ENCODE measurements around the gene FABP1.

FABP1 gene

DNA sequence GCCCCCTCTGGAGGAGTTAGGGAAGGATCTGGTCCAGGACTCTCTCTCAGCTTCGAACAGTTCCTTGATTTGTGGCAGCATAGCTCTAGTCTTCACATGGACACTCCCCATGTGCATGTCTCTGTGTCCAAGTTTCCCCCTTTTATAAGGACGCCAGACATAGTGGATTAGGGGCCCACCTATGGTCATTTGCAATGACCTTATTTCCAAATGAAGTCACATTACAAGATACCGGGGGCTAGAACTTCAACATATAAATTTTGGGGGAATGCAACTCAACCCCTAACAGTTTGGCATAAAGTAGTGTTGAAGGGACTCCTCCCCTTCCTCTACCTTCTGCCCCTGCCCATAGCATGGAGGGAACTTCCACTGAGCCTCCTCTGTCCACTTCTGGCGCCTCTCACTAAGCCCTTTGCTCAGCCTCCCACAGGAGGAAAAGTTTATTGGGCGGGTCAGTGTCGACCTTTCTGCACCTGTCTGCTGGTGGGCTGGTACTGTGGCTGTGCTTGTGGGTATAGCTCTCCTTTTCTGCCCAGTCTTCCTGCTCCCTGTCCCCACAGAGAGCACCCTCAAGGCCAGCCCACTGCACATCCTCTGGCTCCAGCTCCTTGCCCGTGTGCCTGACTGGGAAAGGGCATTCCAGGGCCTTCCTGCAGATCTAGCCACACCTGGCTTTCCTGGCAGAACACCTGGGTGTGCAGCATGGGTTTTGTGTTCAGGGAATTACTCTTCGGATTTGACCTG lies 5.5 kb downstream of the FABP1 start (continued):
- TF ChIP-seq ZNF791 (tag by site-specific recombination; IDR thresholded peaks at IDR 0.05): no peak
- TF ChIP-seq REST (tag by site-specific recombination; IDR thresholded peaks at IDR 0.05): no peak
- no peak for TF ChIP-seq ZNF24 (tag by site-specific recombination; IDR thresholded peaks at IDR 0.05)
- no peak for TF ChIP-seq AEBP2 (tag by site-specific recombination; IDR thresholded peaks at IDR 0.05; ENCODE audit: borderline replicate concordance)
- TF ChIP-seq HOXD13 (CRISPR knock-in tag; IDR thresholded peaks at IDR 0.05; ENCODE audit: borderline replicate concordance): no peak
- no peak for TF ChIP-seq ZNF398 (tag by site-specific recombination; IDR thresholded peaks at IDR 0.05)
- TF ChIP-seq ZNF155 (tag by site-specific recombination; IDR thresholded peaks at IDR 0.05): no peak
- no peak for TF ChIP-seq ZNF302 (tag by site-specific recombination; IDR thresholded peaks at IDR 0.05; ENCODE audit: low read depth)

DNA sequence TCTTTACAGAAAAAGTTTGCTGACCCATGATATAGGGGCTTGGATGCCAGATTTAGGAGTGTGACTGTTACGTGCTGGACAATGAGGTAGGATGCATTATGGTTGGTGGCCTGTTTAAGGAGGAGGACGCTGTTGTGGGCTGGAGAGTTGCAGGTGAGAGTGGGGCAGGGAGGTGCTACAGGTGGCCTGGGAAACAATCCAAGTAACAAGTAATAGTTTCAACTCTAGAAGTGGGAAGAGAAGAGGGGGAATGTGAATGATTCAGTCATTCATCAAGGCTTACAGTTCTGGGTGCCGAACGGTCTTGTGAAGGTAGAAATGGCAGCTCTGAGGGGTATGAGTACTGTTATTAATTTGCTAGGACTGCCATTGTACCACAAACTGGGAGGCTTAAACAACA lies 6.2 kb downstream of the FABP1 start:
- Histone ChIP-seq H3K36me3 (ENCODE audit: control insufficient read depth in 2 of 2, insufficient read depth in 1 of 2, low read length in 2 of 2) (no peaks in the 10 kb centered on the region), H3K4me3 (ENCODE audit: low read depth, low read length) (no peak overlapping the region), H3K27ac (ENCODE audit: extremely low read depth, low read depth, low read length) (no peak overlapping the region), H3K4me1 (ENCODE audit: control insufficient read depth, insufficient read depth, low read length) (no peaks in the 10 kb centered on the region), H3K9me3 (ENCODE audit: control insufficient read depth, insufficient read depth, low read depth, low read length) (no peaks in the 10 kb centered on the region)
- ChIA-PET POLR2A (no interaction called here), CTCF (interaction anchor here (0.8 kb wide), 1 partner anchor 39 kb away, joined by 3 read pairs; no protein-coding TSS in a partner anchor)
- no peak for TF ChIP-seq ZNF623 (tag by site-specific recombination; IDR thresholded peaks at IDR 0.05)
- TF ChIP-seq ZNF555 (tag by site-specific recombination; conservative IDR thresholded peaks at IDR 0.05): no peak
- TF ChIP-seq EGR2 (tag by site-specific recombination; IDR thresholded peaks at IDR 0.05; ENCODE audit: low read depth): no peak
- no peak for TF ChIP-seq HOXD13 (CRISPR knock-in tag; IDR thresholded peaks at IDR 0.05; ENCODE audit: borderline replicate concordance)
- no peak for TF ChIP-seq AEBP2 (tag by site-specific recombination; IDR thresholded peaks at IDR 0.05; ENCODE audit: borderline replicate concordance)
- TF ChIP-seq OSR2 (tag by site-specific recombination; IDR thresholded peaks at IDR 0.05): no peak
- TF ChIP-seq ZNF48 (tag by site-specific recombination; IDR thresholded peaks at IDR 0.05): no peak
- TF ChIP-seq, protein P1, sequence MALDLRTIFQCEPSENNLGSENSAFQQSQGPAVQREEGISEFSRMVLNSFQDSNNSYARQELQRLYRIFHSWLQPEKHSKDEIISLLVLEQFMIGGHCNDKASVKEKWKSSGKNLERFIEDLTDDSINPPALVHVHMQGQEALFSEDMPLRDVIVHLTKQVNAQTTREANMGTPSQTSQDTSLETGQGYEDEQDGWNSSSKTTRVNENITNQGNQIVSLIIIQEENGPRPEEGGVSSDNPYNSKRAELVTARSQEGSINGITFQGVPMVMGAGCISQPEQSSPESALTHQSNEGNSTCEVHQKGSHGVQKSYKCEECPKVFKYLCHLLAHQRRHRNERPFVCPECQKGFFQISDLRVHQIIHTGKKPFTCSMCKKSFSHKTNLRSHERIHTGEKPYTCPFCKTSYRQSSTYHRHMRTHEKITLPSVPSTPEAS (tag by site-specific recombination; IDR thresholded peaks at IDR 0.05): no peak
- TF ChIP-seq ZNF10 (tag by site-specific recombination; IDR thresholded peaks at IDR 0.05): no peak
- TF ChIP-seq ZNF660 (tag by site-specific recombination; IDR thresholded peaks at IDR 0.05): no peak
- no peak for TF ChIP-seq ZNF585B (tag by site-specific recombination; IDR thresholded peaks at IDR 0.05)
- no peak for TF ChIP-seq ZNF521 (tag by site-specific recombination; IDR thresholded peaks at IDR 0.05)
- no peak for TF ChIP-seq ZFP37 (tag by site-specific recombination; IDR thresholded peaks at IDR 0.05)
